A549 (cell line): ENCODE measurements around the gene VIM. TPM values are rescaled to one million over a fixed set of nuclear protein-coding genes. Genes with fewer than 3 reads are reported as not detected.

Source experiments
- ATAC-seq, 2 experiments: fragments of 200-7000 bp in 1 of 2; fragments of >200 bp in 1 of 2; cut with Nextera tagmentation in 1 of 2; cut with Tn5 transposase in 1 of 2; 3 replicates each; pipeline versions ENCODE4 v1.8.0 to v1.9.1; 2018 to 2020; ENCODE audit warnings: mild to moderate bottlenecking in 1 of 2, moderate library complexity in 1 of 2
- CTCF ChIA-PET: fragments of 300-600 bp; sonication (Branson Sonifier 250); formaldehyde crosslinking; extraction: SDS; loops from one replicate; lab custom pipeline; 2021; ENCODE audit warnings: antibody characterized with exemption, inconsistent platforms; lab: Yijun Ruan, JAX
- POLR2A ChIA-PET: fragments of 350-600 bp; formaldehyde crosslinking; extraction: SDS; loops from one replicate; lab custom pipeline; 2021; ENCODE audit warnings: antibody characterized with exemption, inconsistent platforms; lab: Yijun Ruan, JAX
- DNase-seq, 2 experiments: peaks; one replicate each; pipeline versions ENCODE4 v3.0.0 to v3.0.0-alpha.2; 2011 to 2016; ENCODE audit warnings: low read depth in 1 of 2, low spot score in 1 of 2
- FAIRE-seq: peaks from 2 replicates; lab custom pipeline; 2011; peaks lifted over from hg19 to GRCh38; lab: Jason Lieb, UNC
- H3K27ac ChIP-seq, 2 experiments: fragments of >200 bp; sonication (Bioruptor Twin); formaldehyde crosslinking; 3 replicates each; pipeline ENCODE4 v1.5.1; 2016 to 2017
- H3K4me1 ChIP-seq: fragments of >200 bp; sonication (Bioruptor Twin); formaldehyde crosslinking; 3 replicates; pipeline ENCODE4 v1.6.1; 2016
- H3K4me2 ChIP-seq: fragments of >200 bp; sonication (Bioruptor Twin); formaldehyde crosslinking; 3 replicates; pipeline ENCODE4 v1.6.1; 2016
- H3K4me3 ChIP-seq: fragments of >200 bp; sonication (Bioruptor Twin); formaldehyde crosslinking; 3 replicates; pipeline ENCODE4 v1.5.1; 2016
- H3K9me3 ChIP-seq: fragments of >200 bp; sonication (Bioruptor Twin); formaldehyde crosslinking; 3 replicates; pipeline ENCODE4 v1.6.1; 2016
- BCL3 ChIP-seq: fragments of >200 bp; sonication (Bioruptor Twin); formaldehyde crosslinking; IDR thresholded peaks from 3 replicates; pipeline ENCODE4 v1.6.1; 2016
- CHD4 ChIP-seq: fragments of 200-600 bp; sonication (generic); IDR thresholded peaks from 2 replicates; pipeline ENCODE4 v1.6.1; 2016; ENCODE audit warnings: antibody characterized with exemption, mild to moderate bottlenecking, borderline replicate concordance
- CTCF ChIP-seq: fragments of >200 bp; sonication (Bioruptor Twin); formaldehyde crosslinking; IDR thresholded peaks from 3 replicates; pipeline ENCODE4 v1.5.1; 2016
- EP300 ChIP-seq, 2 experiments: fragments of >200 bp; sonication (Bioruptor Twin); formaldehyde crosslinking; IDR thresholded peaks; 2 replicates in 1 of 2; 3 replicates in 1 of 2; pipeline ENCODE4 v1.6.1; 2016 to 2017
- ESRRA ChIP-seq: fragments of 150-350 bp; IDR thresholded peaks from 2 replicates; pipeline ENCODE4 v1.6.1; 2014; ENCODE audit warnings: mild to moderate bottlenecking, low read length, borderline replicate concordance
- FOXS1 ChIP-seq: fragments of 250-450 bp; sonication (Bioruptor Pico); IDR thresholded peaks from 2 replicates; pipeline ENCODE4 v1.5.0; 2020; ENCODE audit warnings: mild to moderate bottlenecking, moderate library complexity
- GATA3 ChIP-seq: IDR thresholded peaks from 2 replicates; pipeline ENCODE4 v1.6.1; 2012; ENCODE audit warnings: borderline replicate concordance
- HMGXB4 ChIP-seq: fragments of 250-450 bp; sonication (Bioruptor Pico); IDR thresholded peaks from 2 replicates; pipeline ENCODE4 v1.5.0; 2021; ENCODE audit warnings: mild to moderate bottlenecking, moderate library complexity, borderline replicate concordance
- HOXA7 ChIP-seq: fragments of 250-450 bp; sonication (Bioruptor Pico); IDR thresholded peaks from 2 replicates; pipeline ENCODE4 v1.5.0; 2020; ENCODE audit warnings: mild to moderate bottlenecking, moderate library complexity
- JUN ChIP-seq, 2 experiments: fragments of >200 bp; sonication (Bioruptor Twin); formaldehyde crosslinking; IDR thresholded peaks; 2 replicates in 1 of 2; 3 replicates in 1 of 2; pipeline ENCODE4 v1.6.1; 2016 to 2017
- JUNB ChIP-seq: fragments of >200 bp; sonication (Bioruptor Twin); formaldehyde crosslinking; IDR thresholded peaks from 2 replicates; pipeline ENCODE4 v1.6.1; 2016
- MAX ChIP-seq: IDR thresholded peaks from 2 replicates; pipeline ENCODE4 v1.6.1; 2012
- MYC ChIP-seq: IDR thresholded peaks from 2 replicates; pipeline ENCODE4 v1.6.1; 2012; ENCODE audit warnings: mild to moderate bottlenecking, inconsistent platforms, low read length, improper control_type of control experiment, borderline replicate concordance
- NFE2L2 ChIP-seq: fragments of 150-350 bp; conservative IDR thresholded peaks from 2 replicates; pipeline ENCODE4 v1.6.1; 2014; ENCODE audit warnings: low read length
- NPAS2 ChIP-seq: fragments of 250-450 bp; sonication (Bioruptor Pico); IDR thresholded peaks from 2 replicates; pipeline ENCODE4 v1.8.0; 2022; ENCODE audit warnings: mild to moderate bottlenecking, moderate library complexity, borderline replicate concordance
- PBX3 ChIP-seq: IDR thresholded peaks from 2 replicates; pipeline ENCODE4 v1.6.1; 2012
- PHF8 ChIP-seq: fragments of 200-600 bp; sonication (generic); IDR thresholded peaks from 2 replicates; pipeline ENCODE4 v1.6.1; 2016; ENCODE audit warnings: low read depth, mild to moderate bottlenecking, antibody characterized with exemption, moderate library complexity, borderline replicate concordance
- POLR2A ChIP-seq: IDR thresholded peaks from 2 replicates; pipeline ENCODE4 v1.6.1; 2012; ENCODE audit warnings: mild to moderate bottlenecking, low read length
- RAD21 ChIP-seq, 2 experiments: fragments of >200 bp in 1 of 2; sonication (Bioruptor Twin) in 1 of 2; formaldehyde crosslinking in 1 of 2; IDR thresholded peaks in 1 of 2; conservative IDR thresholded peaks in 1 of 2; 2 replicates in 1 of 2; 3 replicates in 1 of 2; pipeline ENCODE4 v1.6.1; 2012 to 2018; ENCODE audit warnings: inconsistent platforms in 1 of 2
- RNF2 ChIP-seq: fragments of 200-600 bp; sonication (generic); IDR thresholded peaks from 2 replicates; pipeline ENCODE4 v1.6.1; 2016; ENCODE audit warnings: low read depth, mild to moderate bottlenecking, antibody characterized with exemption, moderate library complexity, borderline replicate concordance
- TFCP2L1 ChIP-seq: fragments of 250-450 bp; sonication (Bioruptor Pico); IDR thresholded peaks from 2 replicates; pipeline ENCODE4 v1.5.0; 2021; ENCODE audit warnings: mild to moderate bottlenecking
- TP53 ChIP-seq: fragments of 250-450 bp; sonication (Bioruptor Pico); IDR thresholded peaks from 2 replicates; pipeline ENCODE4 v1.5.0; 2021; ENCODE audit warnings: mild to moderate bottlenecking, moderate library complexity
- ZC3H11A ChIP-seq: fragments of 450-650 bp; IDR thresholded peaks from 2 replicates; pipeline ENCODE4 v1.6.1; 2014; ENCODE audit warnings: antibody characterized with exemption, mild to moderate bottlenecking
- ZNF302 ChIP-seq: fragments of 250-450 bp; sonication (Bioruptor Pico); IDR thresholded peaks from 2 replicates; pipeline ENCODE4 v1.9.0; 2021; ENCODE audit warnings: inconsistent platforms, mild to moderate bottlenecking, moderate library complexity
- WGBS: methylation state at CpG from one replicate; pipeline ENCODE4 v1.1.6; 2017; ENCODE audit errors: missing lambda C conversion rate; 5-methylcytosine and 5-hydroxymethylcytosine counted together
- polyA plus RNA-seq, 4 experiments: library from polyadenylated mRNA; depleted of rRNA in 3 of 4; stranded (reverse); fragments of >200 nt; fragmentation: RNase III in 1 of 4; extraction: RNeasy Plus Mini Kit Qiagen cat#74134 plus additional on column Dnase treatment in 1 of 4; gene quantifications; 2 replicates in 3 of 4; 3 replicates in 1 of 4; pipeline ENCODE4 v1.2.3, GENCODE V29; 2011 to 2017

The VIM gene
- polyA plus RNA-seq, 2 of the 4 experiments (the other 2 are of a cell fraction) = 830 to 848 TPM

- WGBS = no CpG with 5 or more reads among the region's 72 CpGs
- DNase-seq (peak; percentile 85 to 89), ATAC-seq (peak; percentile 64 to 81), FAIRE-seq (no peak)
- CTCF ChIA-PET = interaction anchor here (0.6 to 6.3 kb wide), 25 partner anchors 9 to 387 kb away, joined by 3 to 53 read pairs (median 5); partner anchors contain the start of gene TRDMT1
- POLR2A ChIA-PET = interaction anchor here (0.7 to 6.0 kb wide), 14 partner anchors 8 to 412 kb away, joined by 3 to 96 read pairs (median 8); partner anchors contain the start of genes RSU1 and TRDMT1
- no peaks in the 10 kb centered on the region for H3K9me3 ChIP-seq
- peak overlapping the region; percentile 94 for H3K4me3 ChIP-seq
- TF ChIP-seq ZC3H11A = no peak
- TF ChIP-seq NFE2L2 = no peak
- no peak for TF ChIP-seq NPAS2 (CRISPR knock-in tag)
- no peak; the same call in 1 of the 2 replicates for TF ChIP-seq GATA3
- TF ChIP-seq CHD4 = no peak
- TF ChIP-seq FOXS1 (CRISPR knock-in tag) = no peak
- 0 out of 2 replicates have a peak, but pooled peaks have one; percentile 53 for TF ChIP-seq PBX3
- no peak for TF ChIP-seq HMGXB4 (CRISPR knock-in tag)
- TF ChIP-seq TP53 = no peak
- peak; percentile 64 for TF ChIP-seq PHF8
- TF ChIP-seq MYC = no peak
- TF ChIP-seq JUN (IDR thresholded peaks at IDR 0.05) = peak in 1 of 2 experiments; percentile 92; a peak in 4 of 5 replicates
- TF ChIP-seq RNF2 = peak; percentile 90; the same call in 1 of the 2 replicates
- TF ChIP-seq HOXA7 (CRISPR knock-in tag) = no peak
- peak; percentile 31; the same call in 1 of the 2 replicates for TF ChIP-seq MAX
- no peak for TF ChIP-seq ZNF302
- TF ChIP-seq EP300 (IDR thresholded peaks at IDR 0.05) = no peak
- peak; percentile 3; the same call in 1 of the 3 replicates for TF ChIP-seq CTCF
- no peak for TF ChIP-seq ESRRA
- peak; percentile 90 for TF ChIP-seq BCL3
- peak; percentile 82; the same call in 1 of the 2 replicates for TF ChIP-seq TFCP2L1
- TF ChIP-seq JUNB = no peak
- peak; percentile 99 for TF ChIP-seq POLR2A
- no peak for TF ChIP-seq RAD21 (conservative IDR thresholded peaks at IDR 0.05 in 1 of 2, IDR thresholded peaks at IDR 0.05 in 1 of 2)
- H3K27ac ChIP-seq = peak overlapping the region; percentile 92 to 100
- peak overlapping the region; percentile 97 for H3K4me2 ChIP-seq
- peaks cover 44% of the 10 kb centered on the region for H3K4me1 ChIP-seq
These were observed 1.1 kb downstream of the VIM start for GRCh38 chr10:17229016-17229716.
